HK-2 (cell line): ENCODE data around the gene FOXK2.
"Not testable (repeated sequence)": the region's sequence is repeated elsewhere in the genome, so short reads cannot be mapped to it uniquely, and the experiment has no call there.

Source experiments
- DNase-seq: peaks from one replicate; pipeline ENCODE4 v3.0.0-alpha.2; 2018; ENCODE audit not compliant: unreplicated experiment

The FOXK2 gene

DNA sequence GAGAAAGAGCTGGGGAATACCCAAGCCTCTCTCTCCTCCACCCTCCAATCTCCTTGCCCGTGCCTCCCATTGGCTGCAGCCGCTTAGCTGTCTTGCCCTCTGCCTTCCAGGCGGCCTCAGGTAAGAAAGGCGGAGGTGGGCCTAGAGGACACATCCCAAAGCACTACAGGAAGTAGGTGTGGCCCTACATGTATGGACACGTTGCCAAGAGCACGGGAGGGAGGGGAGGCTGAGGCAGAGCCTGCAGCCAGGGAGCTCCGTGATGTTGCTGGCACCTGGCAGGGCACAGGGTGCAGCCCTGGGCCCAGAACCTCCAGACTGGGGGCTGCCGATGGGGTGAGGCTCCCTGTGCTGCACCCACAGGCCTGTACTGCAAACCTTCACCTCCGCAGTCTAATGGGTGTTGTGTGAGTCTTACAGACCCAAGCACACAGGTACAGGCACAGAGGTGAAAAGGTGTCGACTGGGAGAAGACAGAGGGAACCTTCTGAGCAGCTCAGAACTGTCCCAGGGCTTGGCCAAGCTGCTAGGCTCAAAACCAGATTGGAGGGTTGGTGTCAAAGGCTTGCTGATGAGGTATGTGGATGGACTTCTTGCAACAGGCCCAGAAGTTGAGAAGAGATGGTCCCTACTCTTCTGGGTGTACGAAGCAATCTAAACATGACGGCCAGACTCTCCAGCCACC lies 23.5 kb upstream of the FOXK2 start:
- no peak for DNase-seq

DNA sequence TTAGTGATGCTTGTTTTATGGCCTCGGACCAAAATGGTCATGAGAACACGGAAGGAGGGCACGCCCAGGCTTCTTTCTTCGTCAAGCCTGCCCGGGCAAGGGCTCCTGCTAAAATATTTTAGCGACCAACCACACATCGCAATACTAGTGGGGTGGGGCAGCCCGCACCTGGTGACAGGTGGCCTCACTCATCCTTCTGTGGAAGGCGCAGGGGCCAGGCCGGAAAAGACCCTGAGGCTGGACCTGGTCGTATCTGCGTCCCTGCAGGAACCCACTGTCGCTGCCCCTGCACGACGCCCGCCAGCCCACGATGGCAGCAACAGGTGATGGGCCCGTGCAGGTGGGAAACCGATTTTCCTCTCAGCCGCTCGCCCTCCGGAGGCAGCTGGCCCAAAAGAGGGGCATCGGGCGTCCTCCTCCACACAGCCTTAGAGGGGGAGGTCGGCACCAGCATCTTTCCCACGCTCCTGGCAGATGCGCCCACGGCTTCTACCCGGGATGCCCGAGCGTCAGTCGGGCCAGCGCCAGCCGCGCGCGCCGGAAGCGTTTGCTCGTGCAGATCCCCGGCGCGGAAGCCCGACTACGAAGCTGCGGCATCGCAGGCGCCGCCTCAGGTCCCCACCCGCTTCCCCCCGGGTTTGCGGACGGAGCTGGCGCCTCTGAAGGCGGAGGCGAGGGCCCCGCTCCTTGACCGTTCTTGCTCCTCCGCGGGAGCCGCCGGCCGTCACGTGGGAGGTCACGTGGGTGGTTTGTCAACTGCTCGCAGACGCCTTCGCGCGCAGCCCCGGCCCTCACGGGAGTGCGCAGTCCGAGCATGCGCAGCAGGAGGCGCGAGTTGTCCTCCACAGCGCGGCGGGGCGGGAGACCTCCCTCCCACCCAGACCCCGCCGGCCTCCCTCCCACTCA lies 22.8 kb upstream of the FOXK2 start:
- DNase-seq: peak; percentile 94

GRCh38 chr17:82497483-82498405 lies 21.8 kb upstream of the FOXK2 start:
- peak; percentile 57 for DNase-seq

DNA sequence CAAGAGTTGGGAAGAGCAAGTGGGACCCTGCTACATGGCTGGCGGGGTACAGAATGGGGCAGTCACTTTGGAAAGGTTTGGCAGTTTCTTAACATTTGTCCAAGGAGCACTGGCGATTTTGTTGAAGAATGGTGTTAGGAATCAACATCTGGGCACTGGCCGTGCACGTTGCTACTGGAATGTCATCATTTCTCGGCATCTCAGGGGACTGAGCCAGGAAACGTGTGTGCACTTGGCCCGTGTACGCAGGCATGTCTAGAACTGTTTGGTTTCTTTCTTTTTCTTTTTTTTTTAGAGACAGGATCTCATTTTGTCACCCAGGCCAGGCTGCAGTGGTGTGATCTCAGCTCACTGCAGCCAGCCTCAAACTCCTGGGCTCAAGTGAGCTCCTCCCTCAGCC lies 17.3 kb upstream of the FOXK2 start:
- no peak for DNase-seq

- no peak for DNase-seq
Observed at GRCh38 chr17:82503094-82503727, 16.3 kb upstream of the FOXK2 start.

- no peak for DNase-seq
Observed at GRCh38 chr17:82503728-82504308, 15.7 kb upstream of the FOXK2 start.

DNA sequence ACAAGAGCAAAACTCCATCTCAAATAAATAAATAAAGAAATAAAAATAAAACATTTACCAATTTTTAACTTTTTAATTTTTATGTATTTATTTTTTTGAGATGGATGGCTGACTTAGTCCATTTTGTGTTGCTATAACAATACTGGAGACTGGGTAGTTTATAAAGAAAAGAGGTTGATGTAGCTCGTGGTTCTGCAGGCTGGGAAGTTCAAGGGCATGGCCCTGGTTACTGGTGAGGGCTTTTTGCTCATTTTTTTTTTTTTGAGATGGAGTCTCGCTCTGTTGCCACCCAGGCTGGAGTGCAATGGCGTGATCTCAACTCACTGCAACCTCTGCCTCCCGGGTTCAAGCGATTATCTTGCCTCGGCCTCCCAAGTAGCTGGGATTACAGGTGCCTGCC lies 14.2 kb upstream of the FOXK2 start:
- no peak for DNase-seq

- not testable (repeated sequence) for DNase-seq
Observed at GRCh38 chr17:82506402-82506801, 13.1 kb upstream of the FOXK2 start.

DNA sequence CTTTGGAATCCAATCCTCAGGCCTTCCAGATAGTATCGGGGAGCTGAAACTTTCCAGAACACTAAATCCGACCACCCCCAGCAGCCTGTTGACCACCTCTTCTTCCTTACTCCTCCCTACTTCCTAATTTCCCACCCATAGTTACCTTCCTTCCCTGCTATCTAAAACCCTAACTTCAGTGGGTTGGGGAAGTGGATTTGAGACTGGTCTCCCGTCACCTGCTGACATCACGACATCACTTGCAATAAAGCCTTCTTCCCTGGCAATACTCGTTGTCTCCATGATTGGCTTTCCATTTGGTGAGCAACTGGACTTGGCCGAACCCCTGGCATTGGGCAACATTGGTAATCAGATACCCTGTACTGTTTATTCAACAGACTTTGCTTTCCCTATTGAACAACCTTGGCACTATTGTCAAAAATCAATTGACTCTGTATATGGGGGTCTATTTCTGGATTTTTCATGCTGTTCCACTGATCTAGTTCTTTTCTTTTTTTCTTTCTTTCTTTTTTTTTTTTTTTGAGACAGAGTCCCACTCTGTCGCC lies 11.8 kb upstream of the FOXK2 start:
- DNase-seq: no peak

- not testable (repeated sequence) for DNase-seq
Observed at GRCh38 chr17:82511642-82512041, 7.9 kb upstream of the FOXK2 start.

- DNase-seq: not testable (repeated sequence)
Observed at GRCh38 chr17:82513864-82514263, 5.7 kb upstream of the FOXK2 start.

GRCh38 chr17:82517230-82517865 lies 2.2 kb upstream of the FOXK2 start:
- DNase-seq: no peak

DNA sequence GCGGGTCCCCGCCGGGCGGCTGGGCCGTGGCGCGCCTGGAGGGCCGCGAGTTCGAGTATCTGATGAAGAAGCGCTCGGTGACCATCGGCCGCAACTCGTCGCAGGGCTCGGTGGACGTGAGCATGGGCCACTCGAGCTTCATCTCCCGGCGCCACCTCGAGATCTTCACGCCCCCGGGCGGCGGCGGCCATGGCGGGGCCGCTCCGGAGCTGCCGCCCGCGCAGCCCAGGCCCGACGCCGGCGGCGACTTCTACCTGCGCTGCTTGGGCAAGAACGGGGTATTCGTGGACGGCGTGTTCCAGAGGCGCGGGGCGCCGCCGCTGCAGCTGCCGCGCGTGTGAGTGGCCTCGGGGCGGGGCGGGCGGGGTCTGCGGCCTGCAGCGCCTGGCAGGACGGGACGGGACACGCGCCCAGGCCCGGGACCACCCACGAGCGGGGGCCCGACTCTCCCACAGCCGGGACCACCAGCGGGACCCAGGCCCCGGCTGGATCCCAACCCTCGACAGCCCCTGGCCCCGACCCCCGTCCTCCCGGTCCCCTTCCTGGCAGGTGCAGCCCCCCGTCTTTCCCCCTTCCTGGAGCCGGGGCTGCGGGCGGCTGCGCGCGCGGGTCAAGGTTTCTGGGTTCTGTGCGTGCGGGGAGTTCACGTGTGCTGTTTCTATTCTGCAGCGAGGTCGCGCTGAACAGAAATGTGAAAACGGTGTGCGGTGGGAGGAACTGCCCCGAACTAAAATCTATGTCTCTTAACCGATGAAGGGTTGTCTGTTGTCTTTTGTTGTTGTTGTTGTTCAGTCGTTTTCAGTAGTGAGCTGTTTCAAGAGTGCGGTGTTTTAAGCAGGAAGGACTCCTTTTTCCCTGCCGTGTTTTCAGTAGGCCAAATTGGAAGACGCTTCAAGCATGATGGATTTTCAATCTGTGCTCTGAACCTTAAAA lies 705 bp downstream of the FOXK2 start:
- peak; percentile 35 for DNase-seq

DNA sequence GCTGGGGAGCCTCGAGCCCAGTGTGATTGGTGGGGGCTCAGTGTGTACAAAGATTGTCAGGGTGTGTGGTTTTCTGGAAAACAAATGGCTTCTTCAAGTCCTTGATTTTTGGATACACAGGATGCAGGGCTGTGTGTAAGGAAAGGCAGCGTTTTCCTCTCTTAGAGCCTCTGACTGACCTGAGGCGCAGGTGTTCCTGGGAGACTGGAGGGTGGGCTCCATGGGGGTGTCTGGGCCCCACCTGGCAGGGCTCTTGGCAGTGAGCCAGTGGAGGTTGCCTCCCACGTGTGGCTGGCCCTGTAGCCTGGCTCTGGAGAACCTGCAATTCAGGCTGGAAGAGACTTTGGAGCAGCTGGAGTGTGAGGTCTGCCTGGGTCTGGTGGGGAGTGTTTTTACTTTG lies 5.0 kb downstream of the FOXK2 start:
- no peak for DNase-seq

- no peak for DNase-seq
Observed at GRCh38 chr17:82525712-82526111, 6.2 kb downstream of the FOXK2 start.

DNA sequence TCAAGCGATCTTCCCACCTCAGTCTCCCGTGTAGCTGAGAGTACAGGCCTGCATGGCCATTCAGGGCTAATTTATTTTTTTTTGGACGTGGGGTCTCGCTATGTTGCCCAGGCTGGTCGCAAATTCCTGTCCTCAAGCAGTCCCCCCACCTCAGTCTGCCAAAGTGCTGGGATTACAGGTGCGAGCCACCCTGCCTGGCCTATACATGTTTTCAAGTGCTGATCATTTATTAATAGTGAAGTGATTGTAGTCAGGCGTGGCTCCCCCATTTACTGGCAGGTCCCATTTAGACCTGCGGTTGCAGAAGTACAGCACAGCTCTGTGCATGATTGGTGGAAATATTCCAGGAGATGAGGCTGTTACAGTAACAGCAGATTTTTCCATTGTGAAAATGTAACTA lies 8.4 kb downstream of the FOXK2 start:
- no peak for DNase-seq

DNA sequence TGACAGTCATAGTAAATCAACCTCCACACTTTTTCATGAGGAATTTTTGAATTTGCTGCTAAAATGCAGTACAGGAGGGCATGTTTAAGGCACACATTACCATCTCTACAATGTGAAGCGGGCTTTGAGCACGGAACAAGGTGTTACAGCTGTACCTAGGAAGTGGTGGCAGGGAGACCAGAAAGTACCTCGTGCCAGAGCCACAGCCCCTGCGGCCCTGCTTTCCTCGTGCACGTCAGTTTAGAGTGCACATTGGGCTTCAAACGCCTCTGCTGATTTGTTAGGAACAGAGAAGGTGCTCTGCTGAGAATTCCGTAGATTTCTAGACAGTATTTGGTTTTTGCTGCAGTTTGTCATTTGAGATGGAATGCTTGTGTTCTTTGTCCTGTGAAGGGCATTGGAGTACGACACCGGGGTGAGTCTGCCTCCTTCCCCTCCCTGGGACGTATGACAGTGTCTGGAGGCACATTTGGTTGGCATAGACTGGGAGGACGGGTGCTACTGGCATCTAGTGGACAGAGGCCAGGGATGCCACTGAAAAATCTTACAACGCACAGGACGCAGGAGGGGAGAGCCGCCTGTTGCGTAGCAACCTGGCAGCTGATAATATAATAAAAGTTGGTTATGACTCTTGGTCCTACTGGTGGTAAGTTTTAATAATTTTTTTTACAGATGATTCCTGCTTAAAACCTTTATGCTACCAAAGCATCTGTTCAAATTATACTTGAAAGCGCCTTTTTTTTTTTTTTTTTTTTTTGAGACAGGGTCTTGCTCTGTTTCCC lies 9.1 kb downstream of the FOXK2 start:
- peak; percentile 68 for DNase-seq

DNA sequence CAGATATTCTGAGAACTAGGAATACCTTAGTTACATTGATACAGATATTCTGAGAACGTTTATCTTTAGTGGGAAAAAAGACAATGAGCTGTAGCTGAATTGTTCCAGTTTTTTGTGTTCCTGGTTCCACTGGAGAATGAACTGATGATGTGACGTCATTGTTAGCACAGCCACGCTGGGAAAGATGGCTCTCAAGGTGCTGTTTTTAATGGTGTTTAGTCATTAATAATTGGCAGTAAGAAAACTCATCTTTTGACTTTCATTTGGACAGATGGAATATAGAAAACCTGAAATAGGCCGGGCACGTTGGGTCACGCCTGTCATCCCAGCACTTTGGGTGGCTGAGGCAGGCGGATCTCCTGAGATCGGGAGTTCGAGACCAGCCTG lies 10.4 kb downstream of the FOXK2 start:
- DNase-seq: no peak
